GM12874 (cell line): ENCODE results near the gene SYNM.

Source experiments
- TF ChIP-seq, protein P1 (sequence below): IDR thresholded peaks from 2 replicates; pipeline ENCODE4 v1.5.1; 2011; ENCODE audit warnings: low read depth, mild to moderate bottlenecking, control low read depth, low read length, moderate library complexity; ENCODE audit not compliant: insufficient read depth

Gene SYNM

DNA sequence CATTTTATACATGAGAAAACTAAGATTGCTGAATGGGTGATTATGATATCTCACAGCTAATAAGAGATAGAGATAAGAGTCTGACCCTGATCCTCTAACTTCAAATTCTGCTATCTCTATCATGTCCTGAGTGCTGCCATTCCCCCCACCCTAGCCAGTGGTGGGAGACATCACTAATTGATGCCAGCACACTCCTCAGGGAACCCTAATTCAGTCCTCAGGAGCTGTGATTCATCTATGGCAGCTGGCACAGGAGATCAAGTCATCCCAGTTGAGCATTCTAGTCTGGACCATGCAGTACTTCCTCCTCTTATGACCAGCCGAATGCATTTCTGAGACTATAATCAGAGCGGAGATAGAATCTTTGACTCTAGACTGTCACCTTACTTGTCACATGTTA, 71.9 kb downstream of the SYNM start:
- TF ChIP-seq, protein P1, sequence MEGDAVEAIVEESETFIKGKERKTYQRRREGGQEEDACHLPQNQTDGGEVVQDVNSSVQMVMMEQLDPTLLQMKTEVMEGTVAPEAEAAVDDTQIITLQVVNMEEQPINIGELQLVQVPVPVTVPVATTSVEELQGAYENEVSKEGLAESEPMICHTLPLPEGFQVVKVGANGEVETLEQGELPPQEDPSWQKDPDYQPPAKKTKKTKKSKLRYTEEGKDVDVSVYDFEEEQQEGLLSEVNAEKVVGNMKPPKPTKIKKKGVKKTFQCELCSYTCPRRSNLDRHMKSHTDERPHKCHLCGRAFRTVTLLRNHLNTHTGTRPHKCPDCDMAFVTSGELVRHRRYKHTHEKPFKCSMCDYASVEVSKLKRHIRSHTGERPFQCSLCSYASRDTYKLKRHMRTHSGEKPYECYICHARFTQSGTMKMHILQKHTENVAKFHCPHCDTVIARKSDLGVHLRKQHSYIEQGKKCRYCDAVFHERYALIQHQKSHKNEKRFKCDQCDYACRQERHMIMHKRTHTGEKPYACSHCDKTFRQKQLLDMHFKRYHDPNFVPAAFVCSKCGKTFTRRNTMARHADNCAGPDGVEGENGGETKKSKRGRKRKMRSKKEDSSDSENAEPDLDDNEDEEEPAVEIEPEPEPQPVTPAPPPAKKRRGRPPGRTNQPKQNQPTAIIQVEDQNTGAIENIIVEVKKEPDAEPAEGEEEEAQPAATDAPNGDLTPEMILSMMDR, result no peak

DNA sequence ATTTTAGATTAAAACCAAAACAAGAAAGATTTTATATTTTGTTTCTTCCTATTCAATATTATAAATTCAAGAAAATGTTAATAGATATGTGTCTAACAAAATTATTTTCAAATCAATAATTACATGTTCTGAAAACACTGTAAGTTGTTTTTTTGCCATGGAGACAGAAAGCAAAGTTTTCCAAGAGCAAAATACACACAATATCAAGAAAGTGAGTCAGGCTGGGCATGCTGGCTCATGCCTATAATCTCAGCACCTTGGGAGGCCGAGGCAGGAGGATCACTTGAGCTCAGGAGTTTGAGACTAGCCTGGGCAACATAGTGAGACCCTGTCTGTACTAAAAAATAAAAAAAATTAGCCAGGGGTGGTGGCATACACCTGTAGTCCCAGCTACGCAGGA, 72.8 kb downstream of the SYNM start:
- TF ChIP-seq, protein P1, result no peak

DNA sequence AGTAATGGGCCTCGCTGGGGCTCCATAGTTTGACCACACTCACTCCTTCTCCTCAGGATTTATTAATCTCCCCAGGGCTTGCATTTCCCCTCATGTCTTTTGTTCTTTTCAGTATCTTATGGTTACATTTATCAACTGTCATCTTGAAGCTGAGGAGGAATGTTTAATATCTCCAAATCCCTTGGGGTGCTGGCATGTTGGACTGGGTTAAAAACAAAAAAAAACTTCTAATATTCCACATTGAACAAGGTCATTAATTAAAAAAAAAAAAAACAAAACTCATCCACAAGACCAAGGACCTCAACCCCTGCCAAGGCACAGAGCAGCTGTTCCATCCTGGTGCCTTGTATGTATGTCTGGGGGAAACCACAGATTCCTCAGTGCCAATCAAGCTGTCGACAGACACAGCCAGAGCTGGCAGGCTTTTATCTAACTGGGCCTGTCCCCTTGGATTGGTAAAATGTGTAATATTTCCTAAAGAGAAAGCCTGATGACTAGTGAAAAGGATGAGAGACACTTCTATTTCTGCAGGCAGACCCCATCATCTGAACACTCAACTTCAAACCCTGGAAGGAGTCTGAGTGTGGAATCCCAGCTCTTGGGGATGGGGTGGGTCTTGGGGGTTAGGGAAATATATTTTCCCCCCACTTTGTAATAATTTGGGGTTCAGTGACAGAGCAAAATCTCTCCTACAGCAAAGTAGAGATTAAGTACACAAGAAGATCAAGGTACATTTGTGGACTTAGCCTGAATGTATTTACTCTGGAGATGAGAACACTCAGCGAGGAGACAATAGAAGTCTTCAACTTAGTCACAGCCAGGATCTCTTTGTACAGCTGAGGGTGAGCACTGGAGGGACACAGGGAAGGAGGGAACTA, 75.4 kb downstream of the SYNM start:
- TF ChIP-seq, protein P1, result no peak

DNA sequence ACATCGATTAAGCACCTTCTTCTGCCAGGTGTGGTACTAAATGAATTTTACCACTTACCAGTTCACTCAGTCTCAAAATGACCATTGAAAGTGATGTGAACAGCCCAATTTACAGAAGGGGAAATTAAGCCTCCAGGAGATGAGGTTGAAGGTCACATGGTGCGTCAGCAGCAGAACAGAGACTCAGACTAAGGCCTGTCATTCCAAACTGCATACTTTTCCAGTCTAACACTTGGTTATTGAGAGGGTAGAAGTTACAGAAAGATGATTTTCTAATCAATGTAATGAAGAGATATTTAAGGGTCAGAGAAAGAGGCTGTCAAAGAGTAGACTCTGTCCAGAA, 76.1 kb downstream of the SYNM start:
- TF ChIP-seq, protein P1, result no peak

DNA sequence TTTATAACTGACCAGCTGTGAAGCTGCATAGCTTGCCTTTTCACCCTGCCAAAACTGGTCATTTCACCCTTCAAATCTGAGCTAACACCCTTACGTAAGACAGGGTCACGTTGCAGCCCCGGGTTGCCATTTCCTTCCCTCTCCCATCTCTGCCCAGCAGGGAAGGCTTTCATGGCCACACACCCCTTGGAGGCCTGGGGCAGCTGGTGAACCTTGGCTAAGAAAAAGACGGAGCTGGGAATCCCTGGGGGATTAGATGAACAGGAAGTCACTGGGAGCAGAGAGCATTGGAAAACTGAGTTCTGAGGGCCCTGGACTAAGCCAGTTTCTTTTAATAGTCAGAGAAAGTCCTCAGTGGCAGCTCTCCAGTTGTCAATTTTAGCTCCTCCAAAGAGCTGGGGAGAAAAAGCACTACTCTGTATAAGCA, 76.7 kb downstream of the SYNM start:
- TF ChIP-seq, protein P1, result no peak

DNA sequence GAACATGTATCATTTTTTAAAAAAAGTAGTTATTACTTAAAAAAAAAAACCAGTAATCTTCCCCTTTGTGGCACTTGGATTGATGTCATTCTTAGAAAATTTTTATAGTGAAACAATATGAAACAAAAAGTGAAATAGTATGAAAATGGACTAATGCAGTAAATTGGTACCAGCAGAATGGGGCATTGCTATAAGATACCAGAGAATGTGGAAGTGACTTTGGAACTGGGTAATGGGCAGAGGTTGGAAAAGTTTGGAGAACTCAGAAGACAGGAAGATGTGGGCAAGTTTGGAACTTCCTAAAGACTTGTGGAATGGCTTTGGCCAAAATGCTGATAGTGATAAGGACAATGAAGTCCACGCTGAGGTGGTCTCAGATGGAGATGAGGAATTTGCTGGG, 77.9 kb downstream of the SYNM start:
- TF ChIP-seq, protein P1, result no peak
